Fibroblast of lung (primary cell): Measurements from ENCODE around the gene VPS36. TPM values are rescaled to one million over a fixed set of nuclear protein-coding genes. Genes with fewer than 3 reads are reported as not detected.
A peak's percentile ranks its signal among the peaks of the same experiment; 100 is the strongest.

Experiments
- DNase-seq, 2 donors: peaks; one replicate each; pipeline versions ENCODE4 v3.0.0 to v3.0.0-alpha.2; 2010; ENCODE audit warnings: low read depth in 2 of 2
- H2AFZ ChIP-seq: 2 replicates; pipeline ENCODE4 v1.5.1; 2012; ENCODE audit warnings: low read length, control low read depth, inconsistent platforms
- H3K27ac ChIP-seq: 2 replicates; pipeline ENCODE4 v1.5.1; 2011; ENCODE audit warnings: low read length, control low read depth; ENCODE audit not compliant: insufficient read depth
- H3K27me3 ChIP-seq: 2 replicates; pipeline ENCODE4 v1.5.1; 2011; ENCODE audit warnings: mild to moderate bottlenecking, low read length; ENCODE audit not compliant: control insufficient read depth, insufficient read depth
- H3K36me3 ChIP-seq: 2 replicates; pipeline ENCODE4 v1.5.1; 2011; ENCODE audit warnings: low read length; ENCODE audit not compliant: control insufficient read depth, insufficient read depth
- H3K4me1 ChIP-seq: 2 replicates; pipeline ENCODE4 v1.5.1; 2011; ENCODE audit warnings: low read length; ENCODE audit not compliant: control insufficient read depth, insufficient read depth; ENCODE audit errors: extremely low read depth
- H3K4me2 ChIP-seq: 2 replicates; pipeline ENCODE4 v1.5.1; 2011; ENCODE audit warnings: low read length, control low read depth; ENCODE audit not compliant: insufficient read depth; ENCODE audit errors: extremely low read depth
- H3K4me3 ChIP-seq, 4 experiments: fragments of 200-600 bp in 1 of 4; sonication (generic) in 1 of 4; replicated peaks in 1 of 4; 2 replicates each; pipeline ENCODE4 v1.5.1; 2011 to 2016; ENCODE audit warnings: low read length in 4 of 4, low read depth in 3 of 4, mild to moderate bottlenecking in 3 of 4, control low read depth in 2 of 4, inconsistent platforms in 1 of 4, mixed read lengths in 1 of 4; ENCODE audit not compliant: insufficient read depth in 1 of 4; ENCODE audit errors: control extremely low read depth in 1 of 4
- H3K79me2 ChIP-seq: 2 replicates; pipeline ENCODE4 v1.5.1; 2012; ENCODE audit warnings: mild to moderate bottlenecking, low read length, inconsistent platforms; ENCODE audit not compliant: control insufficient read depth, insufficient read depth
- H3K9ac ChIP-seq: 2 replicates; pipeline ENCODE4 v1.5.1; 2011; ENCODE audit warnings: mild to moderate bottlenecking, low read length, control low read depth; ENCODE audit not compliant: insufficient read depth
- H3K9me3 ChIP-seq: 2 replicates; pipeline ENCODE4 v1.5.1; 2012; ENCODE audit warnings: low read depth, low read length; ENCODE audit not compliant: control insufficient read depth, insufficient read depth
- H4K20me1 ChIP-seq: 2 replicates; pipeline ENCODE4 v1.5.1; 2011; ENCODE audit warnings: low read length; ENCODE audit not compliant: control insufficient read depth, insufficient read depth; ENCODE audit errors: extremely low read depth
- CTCF ChIP-seq, 2 donors: IDR thresholded peaks in 1 of 2; conservative IDR thresholded peaks in 1 of 2; 1 replicate in 1 of 2; 2 replicates in 1 of 2; pipeline ENCODE4 v1.5.1; 2011 to 2012; ENCODE audit warnings: low read length in 2 of 2, control low read depth in 1 of 2, inconsistent platforms in 1 of 2, low read depth in 1 of 2, mild to moderate bottlenecking in 1 of 2
- EZH2 ChIP-seq: IDR thresholded peaks from 2 replicates; pipeline ENCODE4 v1.5.1; 2012; ENCODE audit warnings: low read length, control low read depth, mild to moderate bottlenecking; ENCODE audit errors: missing control alignments
- polyA plus RNA-seq, 2 donors: library from polyadenylated mRNA; depleted of rRNA in 1 of 2; stranded (reverse) in 1 of 2; unstranded in 1 of 2; fragments of >200 nt; gene quantifications; 2 replicates each; pipeline ENCODE4 v1.2.1, GENCODE V29; 2011 to 2012; ENCODE audit warnings: missing spikeins in 1 of 2
- total RNA-seq: library from RNA; depleted of rRNA; stranded (reverse); fragments of >200 nt; gene quantifications from 2 replicates; pipeline ENCODE4 v1.2.1, GENCODE V29; 2014

The VPS36 gene
- total and polyA plus RNA-seq, 2 donors (not counting 1 experiment from before 2014, with no cell fraction given) = 16.2 to 28.2 TPM

DNA sequence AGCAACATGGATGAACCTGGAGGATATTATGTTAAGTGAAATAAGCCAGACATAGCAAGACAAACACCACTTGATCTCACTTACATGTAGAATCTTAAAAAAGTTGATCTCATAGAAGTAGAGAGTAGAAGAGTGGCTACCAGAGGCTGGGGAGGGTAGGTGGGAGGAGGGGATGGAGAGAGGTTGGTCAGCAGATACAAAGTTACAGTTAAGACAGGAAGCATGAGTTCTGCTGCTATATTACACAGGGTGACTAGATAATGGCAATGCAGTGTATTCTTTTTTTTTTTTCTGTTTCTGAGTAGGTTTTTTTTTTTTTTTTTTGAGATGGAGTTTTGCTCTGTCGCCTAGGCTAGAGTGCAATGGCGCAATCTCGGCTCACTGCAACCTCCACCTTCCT is 29.2 kb downstream of the VPS36 start:
- Histone ChIP-seq H3K4me3 (no peak overlapping the region), H3K4me1 (no peaks in the 10 kb centered on the region), H3K9ac (no peak overlapping the region), H3K4me2 (no peak overlapping the region), H3K27me3 (no peaks in the 10 kb centered on the region), H4K20me1 (no peaks in the 10 kb centered on the region), H3K36me3 (peaks cover 4% of the 10 kb centered on the region), H3K79me2 (no peaks in the 10 kb centered on the region), H2AFZ (no peak overlapping the region), H3K9me3 (no peaks in the 10 kb centered on the region), H3K27ac (no peak overlapping the region)
- no peak for DNase-seq
- no peak for TF ChIP-seq EZH2
- TF ChIP-seq CTCF (conservative IDR thresholded peaks at IDR 0.05 in 1 of 2, IDR thresholded peaks at IDR 0.05 in 1 of 2; ENCODE audit: low read depth in 1 of 2, low read length in 2 of 2) = no peak

GRCh38 chr13:52419080-52419479 is 31.4 kb downstream of the VPS36 start:
- Histone ChIP-seq H3K4me1 (peaks cover 4% of the 10 kb centered on the region), H3K27ac (no peak overlapping the region), H3K79me2 (no peaks in the 10 kb centered on the region), H2AFZ (no peak overlapping the region), H3K9ac (no peak overlapping the region), H4K20me1 (no peaks in the 10 kb centered on the region), H3K9me3 (no peaks in the 10 kb centered on the region), H3K36me3 (peaks cover 4% of the 10 kb centered on the region), H3K4me2 (no peak overlapping the region), H3K4me3 (no peak overlapping the region), H3K27me3 (no peaks in the 10 kb centered on the region)
- DNase-seq = no peak
- TF ChIP-seq CTCF (conservative IDR thresholded peaks at IDR 0.05 in 1 of 2, IDR thresholded peaks at IDR 0.05 in 1 of 2; ENCODE audit: low read depth in 1 of 2, low read length in 2 of 2) = no peak
- no peak for TF ChIP-seq EZH2

GRCh38 chr13:52414963-52415362 is 35.5 kb downstream of the VPS36 start:
- TF ChIP-seq EZH2 (no peak), CTCF (conservative IDR thresholded peaks at IDR 0.05 in 1 of 2, IDR thresholded peaks at IDR 0.05 in 1 of 2; ENCODE audit: low read depth in 1 of 2, low read length in 2 of 2) (no peak)
- Histone ChIP-seq H3K79me2 (no peaks in the 10 kb centered on the region), H2AFZ (no peak overlapping the region), H3K4me1 (peaks cover 13% of the 10 kb centered on the region), H3K9me3 (no peaks in the 10 kb centered on the region), H3K4me2 (no peak overlapping the region), H3K4me3 (no peak overlapping the region), H3K36me3 (no peaks in the 10 kb centered on the region), H3K27ac (peak overlapping the region; percentile 63), H4K20me1 (no peaks in the 10 kb centered on the region), H3K9ac (no peak overlapping the region), H3K27me3 (no peaks in the 10 kb centered on the region)
- peak; percentile 48 to 74 for DNase-seq
